Neural progenitor cell (in vitro differentiated cells): ENCODE results near the gene EIF3B.

Experiments used
- EZH2 ChIP-seq: fragments of 200-600 bp; sonication (generic); IDR thresholded peaks from 2 replicates; pipeline ENCODE4 v1.6.1; 2017; ENCODE audit warnings: antibody characterized with exemption, mild to moderate bottlenecking, moderate library complexity
- EZH2phosphoT487 ChIP-seq: fragments of 200-600 bp; sonication (generic); IDR thresholded peaks from 2 replicates; pipeline ENCODE4 v1.6.1; 2017; ENCODE audit warnings: antibody characterized with exemption
- TF ChIP-seq, protein P1 (sequence below): fragments of 200-600 bp; sonication (generic); IDR thresholded peaks from 2 replicates; pipeline ENCODE4 v1.5.1; 2017; ENCODE audit warnings: antibody characterized with exemption, mild to moderate bottlenecking

DNA sequence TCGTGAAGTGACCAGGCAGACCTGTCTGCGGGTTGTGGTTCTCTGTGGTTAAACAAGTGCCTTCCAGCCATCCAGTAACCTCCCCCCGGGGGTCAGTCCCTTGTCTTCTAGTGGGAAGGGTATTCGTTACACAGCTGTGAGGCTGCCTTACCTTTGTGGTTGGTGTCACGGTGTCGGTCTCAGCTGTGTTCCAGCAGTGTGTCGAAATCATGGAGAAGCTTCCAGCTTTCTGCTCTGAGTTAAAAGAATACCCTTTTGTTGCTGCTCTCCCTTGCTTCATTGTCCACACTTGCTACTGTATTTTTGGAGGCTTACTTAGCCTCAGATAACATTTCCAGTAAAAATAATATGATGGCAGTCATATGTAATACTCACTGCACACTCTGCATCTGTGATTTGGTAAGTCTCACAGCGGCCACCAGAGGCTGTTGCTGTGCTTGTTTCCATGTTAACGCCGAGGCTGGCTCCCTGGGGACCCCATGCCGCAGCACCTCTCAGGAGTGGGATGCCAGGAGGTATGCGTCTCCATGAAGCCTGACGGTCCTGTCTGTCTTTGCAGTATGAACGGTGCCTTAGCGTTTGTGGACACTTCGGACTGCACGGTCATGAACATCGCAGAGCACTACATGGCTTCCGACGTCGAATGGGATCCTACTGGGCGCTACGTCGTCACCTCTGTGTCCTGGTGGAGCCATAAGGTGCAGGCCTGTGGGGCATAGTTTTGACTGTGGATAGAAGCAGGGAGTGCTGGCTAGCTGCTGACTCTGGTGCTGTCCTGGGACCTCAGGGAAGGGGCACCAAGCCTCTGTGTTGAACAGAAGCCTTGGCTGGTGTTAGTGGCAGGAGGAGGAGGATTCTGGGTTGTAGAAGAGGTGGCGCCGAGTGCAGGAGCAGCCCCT is 20.5 kb downstream of the EIF3B start:
- TF ChIP-seq, protein P1, sequence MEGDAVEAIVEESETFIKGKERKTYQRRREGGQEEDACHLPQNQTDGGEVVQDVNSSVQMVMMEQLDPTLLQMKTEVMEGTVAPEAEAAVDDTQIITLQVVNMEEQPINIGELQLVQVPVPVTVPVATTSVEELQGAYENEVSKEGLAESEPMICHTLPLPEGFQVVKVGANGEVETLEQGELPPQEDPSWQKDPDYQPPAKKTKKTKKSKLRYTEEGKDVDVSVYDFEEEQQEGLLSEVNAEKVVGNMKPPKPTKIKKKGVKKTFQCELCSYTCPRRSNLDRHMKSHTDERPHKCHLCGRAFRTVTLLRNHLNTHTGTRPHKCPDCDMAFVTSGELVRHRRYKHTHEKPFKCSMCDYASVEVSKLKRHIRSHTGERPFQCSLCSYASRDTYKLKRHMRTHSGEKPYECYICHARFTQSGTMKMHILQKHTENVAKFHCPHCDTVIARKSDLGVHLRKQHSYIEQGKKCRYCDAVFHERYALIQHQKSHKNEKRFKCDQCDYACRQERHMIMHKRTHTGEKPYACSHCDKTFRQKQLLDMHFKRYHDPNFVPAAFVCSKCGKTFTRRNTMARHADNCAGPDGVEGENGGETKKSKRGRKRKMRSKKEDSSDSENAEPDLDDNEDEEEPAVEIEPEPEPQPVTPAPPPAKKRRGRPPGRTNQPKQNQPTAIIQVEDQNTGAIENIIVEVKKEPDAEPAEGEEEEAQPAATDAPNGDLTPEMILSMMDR: no peak
- TF ChIP-seq EZH2phosphoT487 (no peak), EZH2 (no peak)
